Prostate gland (tissue), 2 donors: Measurements from ENCODE around the gene SS18L1.

ENCODE experiments used
- CTCF ChIP-seq, 4 experiments: fragments of 200-600 bp in 2 of 4; fragments of 450-650 bp in 2 of 4; sonication (generic) in 2 of 4; IDR thresholded peaks; 1 replicate in 3 of 4; 2 replicates in 1 of 4; pipeline ENCODE4 v1.5.1; 2016 to 2019; ENCODE audit warnings: antibody characterized with exemption in 4 of 4, mild to moderate bottlenecking in 2 of 4, moderate library complexity in 2 of 4
- POLR2AphosphoS5 ChIP-seq: sonication (generic); formaldehyde crosslinking; IDR thresholded peaks from one replicate; pipeline ENCODE4 v1.6.1; 2017; ENCODE audit warnings: antibody characterized with exemption

GRCh38 chr20:62137478-62138203, 5.9 kb upstream of the SS18L1 start:
- TF ChIP-seq CTCF (IDR thresholded peaks at IDR 0.05) (no peak), POLR2AphosphoS5 (no peak)
